Keratinocyte (primary cell): ENCODE measurements around the gene TEX38. TPM values are rescaled to one million over a fixed set of nuclear protein-coding genes. Genes with fewer than 3 reads are reported as not detected.

Experiments used
- DNase-seq: peaks from one replicate; pipeline ENCODE4 v3.0.0-alpha.2; 2011; ENCODE audit warnings: low read depth, missing footprints, low spot score
- FAIRE-seq: peaks from 2 replicates; lab custom pipeline; 2011; peaks lifted over from hg19 to GRCh38; lab: Jason Lieb, UNC
- H2AFZ ChIP-seq: 2 replicates; pipeline ENCODE4 v1.6.0; 2012; ENCODE audit warnings: low read length, control low read depth, inconsistent platforms; ENCODE audit not compliant: control insufficient read depth
- H3K27ac ChIP-seq: 2 replicates; pipeline ENCODE4 v1.5.1; 2011; ENCODE audit warnings: low read length; ENCODE audit not compliant: control insufficient read depth, insufficient read depth
- H3K27me3 ChIP-seq: 3 replicates; pipeline ENCODE4 v1.6.0; 2011; ENCODE audit warnings: low read length; ENCODE audit not compliant: control insufficient read depth, insufficient read depth; ENCODE audit errors: extremely low read depth
- H3K36me3 ChIP-seq, 2 experiments: 2 replicates in 1 of 2; 3 replicates in 1 of 2; pipeline ENCODE4 v1.5.1; 2011; ENCODE audit warnings: low read length in 2 of 2, mild to moderate bottlenecking in 1 of 2; ENCODE audit not compliant: control insufficient read depth in 2 of 2, insufficient read depth in 2 of 2; ENCODE audit errors: extremely low read depth in 1 of 2
- H3K4me1 ChIP-seq: 3 replicates; pipeline ENCODE4 v1.5.1; 2011; ENCODE audit warnings: low read length; ENCODE audit not compliant: control insufficient read depth, insufficient read depth; ENCODE audit errors: extremely low read depth
- H3K4me2 ChIP-seq: 3 replicates; pipeline ENCODE4 v1.6.0; 2011; ENCODE audit warnings: low read depth, low read length; ENCODE audit not compliant: control insufficient read depth, insufficient read depth; ENCODE audit errors: extremely low read depth
- H3K4me3 ChIP-seq, 3 experiments: fragments of 200-600 bp in 1 of 3; sonication (generic) in 1 of 3; 2 replicates in 2 of 3; 3 replicates in 1 of 3; pipeline ENCODE4 v1.5.1; 2011 to 2016; ENCODE audit warnings: low read length in 3 of 3, mild to moderate bottlenecking in 3 of 3, control low read depth in 2 of 3, inconsistent platforms in 1 of 3, low read depth in 1 of 3, mixed read lengths in 1 of 3, mixed run types in 1 of 3, moderate library complexity in 1 of 3; ENCODE audit not compliant: control insufficient read depth in 2 of 3, insufficient read depth in 2 of 3; ENCODE audit errors: extremely low read depth in 1 of 3
- H3K79me2 ChIP-seq: 2 replicates; pipeline ENCODE4 v1.6.0; 2012; ENCODE audit warnings: low read length; ENCODE audit not compliant: control insufficient read depth, insufficient read depth
- H3K9ac ChIP-seq: 3 replicates; pipeline ENCODE4 v1.6.0; 2011; ENCODE audit warnings: low read length; ENCODE audit not compliant: control insufficient read depth, insufficient read depth; ENCODE audit errors: extremely low read depth
- H3K9me1 ChIP-seq: 3 replicates; pipeline ENCODE4 v1.6.0; 2011; ENCODE audit warnings: low read length; ENCODE audit not compliant: control insufficient read depth, insufficient read depth; ENCODE audit errors: extremely low read depth
- H3K9me3 ChIP-seq: 2 replicates; pipeline ENCODE4 v1.5.1; 2012; ENCODE audit warnings: low read depth, low read length; ENCODE audit not compliant: control insufficient read depth
- H4K20me1 ChIP-seq: 3 replicates; pipeline ENCODE4 v1.6.0; 2011; ENCODE audit warnings: low read length; ENCODE audit not compliant: control insufficient read depth, insufficient read depth; ENCODE audit errors: extremely low read depth
- CTCF ChIP-seq, 3 experiments: IDR thresholded peaks in 1 of 3; conservative IDR thresholded peaks in 1 of 3; optimal IDR thresholded peaks in 1 of 3; 2 replicates in 2 of 3; 3 replicates in 1 of 3; pipeline versions ENCODE3 to v1.5.1; 2011; ENCODE audit warnings: low read length in 3 of 3, mild to moderate bottlenecking in 3 of 3, moderate library complexity in 2 of 3, control low read depth in 1 of 3, inconsistent platforms in 1 of 3; ENCODE audit not compliant: insufficient read depth in 2 of 3; ENCODE audit errors: extremely low read depth in 1 of 3
- EZH2 ChIP-seq: IDR thresholded peaks from one replicate; pipeline ENCODE4 v1.6.1; 2012; ENCODE audit warnings: inconsistent platforms, mild to moderate bottlenecking, low read length, moderate library complexity
- dilution Hi-C: fragments of 300-500 bp; cut with MboI; formaldehyde crosslinking; loops from one replicate; pipeline ENCODE4 v1.7.0; 2020; ENCODE audit warnings: low sequenced_read_pairs; ENCODE audit not compliant: extremely low pct_ligation_motif_present
- polyA plus RNA-seq, 5 experiments: library from polyadenylated mRNA; depleted of rRNA in 3 of 5; stranded (reverse) in 3 of 5; stranded (forward) in 1 of 5; unstranded in 1 of 5; fragments of >200 nt; gene quantifications; 1 replicate in 1 of 5; 2 replicates in 3 of 5; 3 replicates in 1 of 5; pipeline versions ENCODE4 v1.2.1 to v1.2.3, GENCODE V29; 2011 to 2012; ENCODE audit warnings: missing spikeins in 2 of 5, low read depth in 1 of 5, low replicate concordance in 1 of 5

The TEX38 gene
- polyA plus RNA-seq, 1 donor (not counting 4 experiments of a cell fraction or from before 2014, with no cell fraction given), result not detected

- no peak overlapping the region for H2AFZ ChIP-seq
- no peak for TF ChIP-seq EZH2
- no peak for TF ChIP-seq CTCF (optimal IDR thresholded peaks at IDR 0.05 in 1 of 3, IDR thresholded peaks at IDR 0.05 in 1 of 3, conservative IDR thresholded peaks at IDR 0.05 in 1 of 3; ENCODE audit: extremely low read depth in 1 of 3, insufficient read depth in 2 of 3, low read length in 3 of 3)
- dilution Hi-C loops, result no loop called here
- no peaks in the 10 kb centered on the region for H3K9me1 ChIP-seq
- H3K4me2 ChIP-seq, result no peak overlapping the region
- DNase-seq (no peak), FAIRE-seq (no peak)
- H3K9ac ChIP-seq, result no peak overlapping the region
- H3K9me3 ChIP-seq, result no peaks in the 10 kb centered on the region
- H3K79me2 ChIP-seq, result no peaks in the 10 kb centered on the region
- no peaks in the 10 kb centered on the region for H3K4me1 ChIP-seq
- H3K27me3 ChIP-seq, result no peaks in the 10 kb centered on the region
- H3K36me3 ChIP-seq, result peaks cover 24 to 27% of the 10 kb centered on the region in 2 experiments
- H3K27ac ChIP-seq, result no peak overlapping the region
- peaks cover 3% of the 10 kb centered on the region for H4K20me1 ChIP-seq
- H3K4me3 ChIP-seq, result no peak overlapping the region
Observed at GRCh38 chr1:46689897-46690296, 18.2 kb downstream of the TEX38 start.

- Histone ChIP-seq H3K4me1 (no peaks in the 10 kb centered on the region), H3K9me3 (no peaks in the 10 kb centered on the region)
Observed at GRCh38 chr1:46690931-46691421, 19.3 kb downstream of the TEX38 start.

More at GRCh38 chr1:46690931-46691421, 19.3 kb downstream of the TEX38 start:
- Histone ChIP-seq H3K9me1 (no peaks in the 10 kb centered on the region), H2AFZ (no peak overlapping the region), H3K27me3 (no peaks in the 10 kb centered on the region), H3K4me2 (no peak overlapping the region), H3K79me2 (no peaks in the 10 kb centered on the region), H3K27ac (no peak overlapping the region), H3K4me3 (no peak overlapping the region), H3K36me3 (peaks cover 27 to 31% of the 10 kb centered on the region in 2 experiments), H4K20me1 (peaks cover 3% of the 10 kb centered on the region), H3K9ac (no peak overlapping the region)
- TF ChIP-seq CTCF (optimal IDR thresholded peaks at IDR 0.05 in 1 of 3, IDR thresholded peaks at IDR 0.05 in 1 of 3, conservative IDR thresholded peaks at IDR 0.05 in 1 of 3; ENCODE audit: extremely low read depth in 1 of 3, insufficient read depth in 2 of 3, low read length in 3 of 3) (no peak), EZH2 (no peak)
- no peak for DNase-seq
- FAIRE-seq, result no peak
- dilution Hi-C loops, result no loop called here
